Measurements from ENCODE around the gene APOA1. TPM values are rescaled to one million over a fixed set of nuclear protein-coding genes. Genes with fewer than 3 reads are reported as not detected.

The APOA1 gene
- total and polyA plus RNA-seq, 12 donors = 3.8 to 398 (median 70.5) TPM

- H3K4me3 ChIP-seq = no peak overlapping the region
- H3K27me3 ChIP-seq = no peaks in the 10 kb centered on the region
- H3K36me3 ChIP-seq = peaks cover 0 to 100% (median 50%) of the 10 kb centered on the region in 9 donors
- ATAC-seq (no peak), DNase-seq (no peak)
- peak overlapping the region in 1 of 10 donors; percentile 13 for H3K27ac ChIP-seq
- TF ChIP-seq CTCF (IDR thresholded peaks at IDR 0.05) = no peak
- H3K4me1 ChIP-seq = peaks cover 0 to 58% (median 25%) of the 10 kb centered on the region in 9 donors
- WGBS, 2 donors = 67 to 70% methylated on average over 1 of the region's 1 CpG
- intact Hi-C loops (cut with DNase I) = loop anchor here in 1 of 10 donors (10.0 kb wide), 1 partner anchor 359 kb away; no protein-coding TSS in a partner anchor
- no peaks in the 10 kb centered on the region for H3K9me3 ChIP-seq
Observed at GRCh38 chr11:116865696-116866095, 28.3 kb upstream of the APOA1 start.

- DNase-seq (no peak), ATAC-seq (peak in 2 of 8 donors; percentile 15 to 23)
- H3K9me3 ChIP-seq = no peaks in the 10 kb centered on the region
- peaks cover 0 to 46% (median 23%) of the 10 kb centered on the region in 9 donors for H3K4me1 ChIP-seq
- peaks cover 0 to 100% (median 52%) of the 10 kb centered on the region in 9 donors for H3K36me3 ChIP-seq
- WGBS, 2 donors = 75 to 80% methylated on average over 5 of the region's 5 CpGs
- peak overlapping the region in 1 of 10 donors; percentile 4 for H3K27ac ChIP-seq
- no peaks in the 10 kb centered on the region for H3K27me3 ChIP-seq
- no peak overlapping the region for H3K4me3 ChIP-seq
- no peak for TF ChIP-seq CTCF (IDR thresholded peaks at IDR 0.05)
- intact Hi-C loops (cut with DNase I) = loop anchor here in 1 of 10 donors (10.0 kb wide), 1 partner anchor 360 kb away; no protein-coding TSS in a partner anchor
Observed at GRCh38 chr11:116864531-116864930, 27.1 kb upstream of the APOA1 start.

GRCh38 chr11:116862951-116863350, 25.5 kb upstream of the APOA1 start:
- Histone ChIP-seq H3K4me3 (no peak overlapping the region), H3K36me3 (peaks cover 0 to 100% (median 61%) of the 10 kb centered on the region in 9 donors), H3K4me1 (peaks cover 0 to 35% (median 18%) of the 10 kb centered on the region in 9 donors), H3K27ac (no peak overlapping the region), H3K9me3 (no peaks in the 10 kb centered on the region), H3K27me3 (no peaks in the 10 kb centered on the region)
- 92 to 96% methylated on average over 3 of the region's 3 CpGs for WGBS, 2 donors
- DNase-seq = no peak
- no peak for ATAC-seq
- intact Hi-C loops (cut with DNase I) = loop anchor here in 1 of 10 donors (10.0 kb wide), 1 partner anchor 362 kb away; no protein-coding TSS in a partner anchor
- no peak for TF ChIP-seq CTCF (IDR thresholded peaks at IDR 0.05)

GRCh38 chr11:116862185-116862584, 24.8 kb upstream of the APOA1 start:
- H3K27me3 ChIP-seq = no peaks in the 10 kb centered on the region

More at GRCh38 chr11:116862185-116862584, 24.8 kb upstream of the APOA1 start:
- Histone ChIP-seq H3K36me3 (peaks cover 0 to 100% (median 63%) of the 10 kb centered on the region in 9 donors), H3K4me3 (no peak overlapping the region), H3K4me1 (peaks cover 0 to 28% (median 13%) of the 10 kb centered on the region in 9 donors), H3K27ac (no peak overlapping the region), H3K9me3 (no peaks in the 10 kb centered on the region)
- DNase-seq (no peak), ATAC-seq (no peak)
- intact Hi-C loops (cut with DNase I) = loop anchor here in 1 of 10 donors (10.0 kb wide), 1 partner anchor 363 kb away; no protein-coding TSS in a partner anchor
- WGBS, 2 donors = 70 to 83% methylated on average over 3 of the region's 3 CpGs
- TF ChIP-seq CTCF (IDR thresholded peaks at IDR 0.05) = no peak

Measured in heart right ventricle (tissue), 16 donors.